GM10847 (cell line): ENCODE data around the gene POLRMT.

Experiments
- POLR2A ChIP-seq: IDR thresholded peaks from 2 replicates; pipeline ENCODE4 v1.6.1; 2011; ENCODE audit not compliant: insufficient read length; ENCODE audit errors: extremely low read depth

Gene POLRMT

DNA sequence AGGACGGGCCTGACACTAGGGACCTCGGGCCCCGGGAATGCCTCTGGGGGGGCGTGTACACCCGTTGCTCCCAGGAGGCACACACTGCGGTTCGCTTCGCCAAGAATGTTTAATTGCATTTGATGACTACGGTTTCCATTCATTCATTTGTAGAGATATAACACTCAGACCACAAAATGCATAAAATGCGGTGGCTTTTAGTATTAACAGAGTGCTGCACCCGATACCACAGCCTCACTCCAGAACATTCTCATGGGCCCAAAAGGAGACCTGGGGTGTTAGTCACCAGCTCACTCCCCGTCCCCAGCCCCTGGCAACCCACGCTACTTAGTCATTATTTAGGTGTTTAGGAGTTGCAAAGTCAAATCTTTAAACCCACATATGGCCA is 21.9 kb downstream of the POLRMT start:
- no peak for TF ChIP-seq POLR2A

- TF ChIP-seq POLR2A, result no peak
Observed at GRCh38 chr19:610801-611480, 22.4 kb downstream of the POLRMT start.

- TF ChIP-seq POLR2A, result no peak
Observed at GRCh38 chr19:610071-610800, 23.1 kb downstream of the POLRMT start.

DNA sequence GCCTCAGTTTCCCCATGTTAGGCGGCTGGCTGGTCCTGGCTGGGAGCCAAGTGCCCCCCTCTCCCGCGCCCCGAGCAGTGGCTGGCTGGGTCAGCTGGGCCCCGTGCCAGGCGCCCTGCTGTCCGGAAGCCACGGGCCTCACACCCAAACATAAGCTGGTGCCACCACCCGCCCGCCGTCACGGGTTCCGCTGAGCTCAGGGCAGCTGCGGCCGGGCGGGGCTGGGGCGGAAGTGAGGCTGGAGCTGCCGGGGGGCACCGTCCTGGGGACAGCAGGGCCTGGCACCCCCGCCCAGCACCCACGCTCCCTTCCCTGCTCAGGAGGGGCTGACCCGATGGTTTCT is 24.4 kb downstream of the POLRMT start:
- no peak for TF ChIP-seq POLR2A

DNA sequence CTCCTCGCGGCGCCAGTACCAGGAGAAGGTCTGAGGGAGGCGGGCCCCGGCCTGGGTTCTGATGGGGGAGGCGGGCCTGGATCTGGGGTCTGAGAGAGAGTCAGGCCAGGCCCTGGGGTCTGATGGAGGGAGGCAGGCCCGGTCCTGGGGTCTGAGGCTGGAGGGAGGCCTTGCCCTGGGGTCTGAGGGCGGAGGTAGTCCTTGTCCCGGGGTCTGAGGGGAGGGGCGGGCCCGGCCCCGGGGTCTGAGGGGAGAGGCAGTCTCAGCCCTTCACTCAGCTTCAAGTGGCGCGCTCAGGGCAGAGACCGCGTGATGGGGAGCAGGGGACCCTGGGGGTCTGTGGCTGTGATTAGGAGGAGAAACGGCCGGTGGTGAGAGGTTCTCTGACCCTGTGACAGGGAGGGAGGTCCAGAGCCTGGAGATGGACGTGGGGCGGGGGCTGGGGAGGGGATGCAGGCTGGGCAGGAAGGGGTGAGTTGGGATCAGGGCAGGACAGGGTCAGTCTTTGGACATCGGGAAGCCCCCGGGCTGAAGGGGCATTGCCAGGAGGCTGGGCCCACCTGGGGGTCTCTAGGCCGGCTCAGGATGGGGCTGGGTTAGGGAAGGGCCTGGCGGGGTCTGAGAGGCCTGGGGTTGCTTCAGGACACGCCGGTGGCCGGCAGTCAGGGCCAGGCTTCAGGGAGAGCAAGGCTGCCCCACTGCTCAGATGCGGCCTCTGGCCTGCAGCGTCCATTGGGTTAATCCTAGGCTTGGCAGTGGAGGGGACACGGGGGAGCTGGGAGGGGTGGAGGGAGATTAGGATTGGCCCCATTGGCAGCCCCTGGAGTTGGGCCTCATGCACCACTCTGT is 25.0 kb downstream of the POLRMT start:
- TF ChIP-seq POLR2A, result no peak

DNA sequence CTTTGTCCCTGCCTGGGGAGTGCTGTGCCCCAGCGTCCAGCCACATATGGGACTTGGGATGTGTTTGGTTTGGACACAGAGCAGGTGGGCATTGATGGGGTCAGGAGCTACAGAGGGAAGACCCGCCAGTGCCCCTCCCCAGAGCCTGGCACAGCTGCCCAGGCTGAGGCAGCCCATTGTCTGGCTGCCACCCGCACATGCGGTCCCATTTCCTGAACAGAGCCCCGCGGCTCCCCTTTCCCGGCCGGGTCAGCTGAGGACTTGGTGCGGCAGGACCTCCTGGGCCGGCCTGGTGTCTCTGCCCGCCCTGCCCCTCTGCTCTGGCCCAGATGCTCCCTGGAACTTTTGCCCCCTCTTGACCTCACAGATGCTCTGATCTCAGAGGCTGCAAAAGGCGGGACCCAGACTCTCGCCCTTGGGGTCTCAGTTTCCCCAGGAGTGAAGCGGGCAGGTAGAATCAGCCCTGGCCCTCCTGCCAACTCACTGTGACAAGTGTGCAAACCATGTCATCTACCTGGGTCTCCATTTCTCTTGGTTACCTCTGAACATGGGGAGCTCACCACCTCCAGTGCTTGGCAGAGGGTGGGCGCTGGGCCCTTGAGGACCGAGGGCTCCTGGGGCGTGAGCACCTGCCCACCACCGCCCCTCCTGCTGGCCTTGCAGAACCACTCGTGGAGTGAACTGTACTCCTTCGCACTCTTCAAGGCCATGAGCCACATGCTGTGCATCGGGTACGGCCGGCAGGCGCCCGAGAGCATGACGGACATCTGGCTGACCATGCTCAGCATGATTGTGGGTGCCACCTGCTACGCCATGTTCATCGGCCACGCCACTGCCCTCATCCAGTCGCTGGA is 25.8 kb downstream of the POLRMT start:
- TF ChIP-seq POLR2A, result no peak

- TF ChIP-seq POLR2A, result no peak
Observed at GRCh38 chr19:604355-604754, 29.0 kb downstream of the POLRMT start.

DNA sequence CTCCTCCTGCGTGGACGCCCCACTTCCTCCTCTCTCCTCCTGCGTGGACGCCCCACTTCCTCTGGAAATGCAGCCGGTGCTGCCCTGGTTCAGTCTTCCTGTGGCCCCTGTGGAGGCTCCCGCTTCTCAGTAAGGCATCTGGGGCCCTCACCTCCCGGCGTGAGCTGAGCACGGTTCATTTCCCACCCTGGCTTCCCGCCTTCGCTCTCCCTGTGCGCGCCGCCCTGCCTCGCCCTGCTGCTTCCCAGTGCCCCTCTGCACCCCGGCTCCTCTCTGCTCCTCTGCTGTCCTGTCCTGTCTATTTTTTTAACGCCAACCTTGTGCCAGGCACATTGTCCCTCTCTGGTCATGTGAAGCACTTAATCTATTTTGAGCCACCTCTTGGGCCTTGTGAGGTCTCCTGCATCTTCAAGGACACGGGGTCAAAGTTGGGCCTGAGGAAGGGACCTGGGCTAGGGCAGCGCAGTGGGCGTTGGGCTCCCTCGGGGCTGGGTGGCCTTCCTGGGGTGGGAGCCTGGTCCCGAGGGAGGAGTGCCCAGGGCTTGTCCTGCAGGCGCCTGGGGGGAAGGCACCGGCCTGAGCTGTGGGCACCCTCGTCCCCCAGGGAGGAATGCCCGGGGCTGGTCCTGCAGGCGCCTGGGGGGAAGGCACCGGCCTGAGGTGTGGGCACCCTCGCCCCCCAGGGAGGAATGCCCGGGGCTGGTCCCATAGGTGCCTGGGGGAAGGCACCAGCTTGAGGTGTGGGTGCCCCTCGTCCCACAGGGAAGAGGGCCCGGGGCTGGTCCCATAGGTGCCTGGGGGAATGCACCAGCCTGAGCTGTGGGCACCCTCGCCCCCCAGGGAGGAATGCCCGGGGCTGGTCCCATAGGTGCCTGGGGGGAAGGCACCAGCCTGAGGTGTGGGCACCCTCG is 30.7 kb downstream of the POLRMT start:
- TF ChIP-seq POLR2A, result no peak

GRCh38 chr19:601790-602189 is 31.5 kb downstream of the POLRMT start:
- TF ChIP-seq POLR2A, result no peak

DNA sequence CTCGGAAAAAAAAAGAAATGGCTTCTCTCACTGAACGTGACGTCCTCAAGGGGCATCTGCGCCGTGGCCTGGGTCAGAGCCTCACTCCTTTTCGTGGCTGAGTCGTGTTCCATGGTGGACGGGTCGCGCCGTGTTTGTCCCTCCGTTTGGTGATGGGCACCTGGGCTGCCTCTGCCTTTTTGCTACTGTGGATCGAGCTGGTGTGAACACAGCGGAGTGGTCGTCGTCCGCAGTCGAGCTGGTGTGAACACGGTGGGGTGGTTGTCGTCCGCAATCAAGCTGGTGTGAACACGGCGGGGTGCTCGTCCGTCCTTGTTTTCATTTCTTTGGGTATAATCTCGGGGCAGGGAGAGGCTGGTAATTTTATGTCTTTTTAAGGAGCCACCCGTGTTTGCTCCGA is 32.0 kb downstream of the POLRMT start:
- TF ChIP-seq POLR2A, result no peak

- TF ChIP-seq POLR2A, result no peak
Observed at GRCh38 chr19:597406-598315, 35.7 kb downstream of the POLRMT start.

DNA sequence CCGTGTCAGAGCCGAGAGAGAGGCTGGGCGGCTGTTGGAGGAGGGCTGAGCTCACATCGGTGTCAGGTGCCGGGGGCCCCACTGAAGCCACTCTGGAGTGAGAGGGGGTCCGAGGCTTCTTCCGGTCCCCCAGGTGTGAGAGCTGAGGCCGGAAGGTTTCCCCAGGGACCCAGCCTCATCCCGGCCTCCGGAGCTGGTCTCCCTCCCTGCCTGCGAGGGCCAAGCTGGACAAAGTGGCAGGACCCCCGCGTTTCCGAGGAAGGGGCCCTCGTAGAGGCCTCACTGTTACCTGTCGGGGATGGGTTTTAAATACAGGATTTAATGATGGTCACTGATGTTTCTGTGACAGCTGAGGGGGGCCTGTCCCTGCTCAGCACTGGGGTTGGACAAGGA is 37.1 kb downstream of the POLRMT start:
- no peak for TF ChIP-seq POLR2A

GRCh38 chr19:595326-596262 is 37.7 kb downstream of the POLRMT start:
- no peak for TF ChIP-seq POLR2A
